ENCODE measurements around the gene ANO9.
"Not testable (repeated sequence)": the region's sequence is repeated elsewhere in the genome, so short reads cannot be mapped to it uniquely, and the experiment has no call there.

ANO9 gene

GRCh38 chr11:469026-469683 is 27.3 kb upstream of the ANO9 start:
- peak overlapping the region; percentile 37 for H3K9ac ChIP-seq (ENCODE audit: low read depth, low read length)
- H3K36me3 ChIP-seq (ENCODE audit: control insufficient read depth, insufficient read depth, low read length); H3K27me3 ChIP-seq (ENCODE audit: control insufficient read depth, insufficient read depth, low read length); H3K9me3 ChIP-seq (ENCODE audit: control insufficient read depth, insufficient read depth, low read length); H3K4me3 ChIP-seq (ENCODE audit: low read depth, low read length): not testable (repeated sequence)
- H3K4me1 ChIP-seq (ENCODE audit: control insufficient read depth, insufficient read depth, low read length), result peaks cover 10% of the 10 kb centered on the region

GRCh38 chr11:468493-468892 is 26.7 kb upstream of the ANO9 start:
- H3K4me3 ChIP-seq (ENCODE audit: low read depth, low read length), result no peak overlapping the region
- H3K4me1 ChIP-seq (ENCODE audit: control insufficient read depth, insufficient read depth, low read length), result peaks cover 10% of the 10 kb centered on the region
- no peaks in the 10 kb centered on the region for H3K36me3 ChIP-seq (ENCODE audit: control insufficient read depth, insufficient read depth, low read length)
- H3K9me3 ChIP-seq (ENCODE audit: control insufficient read depth, insufficient read depth, low read length), result no peaks in the 10 kb centered on the region
- no peaks in the 10 kb centered on the region for H3K27me3 ChIP-seq (ENCODE audit: control insufficient read depth, insufficient read depth, low read length)
- no peak overlapping the region for H3K9ac ChIP-seq (ENCODE audit: low read depth, low read length)

- no peak overlapping the region for H3K4me3 ChIP-seq (ENCODE audit: low read depth, low read length)
- H3K36me3 ChIP-seq (ENCODE audit: control insufficient read depth, insufficient read depth, low read length), result no peaks in the 10 kb centered on the region
- H3K9me3 ChIP-seq (ENCODE audit: control insufficient read depth, insufficient read depth, low read length), result no peaks in the 10 kb centered on the region
- no peaks in the 10 kb centered on the region for H3K27me3 ChIP-seq (ENCODE audit: control insufficient read depth, insufficient read depth, low read length)
- H3K9ac ChIP-seq (ENCODE audit: low read depth, low read length), result no peak overlapping the region
- H3K4me1 ChIP-seq (ENCODE audit: control insufficient read depth, insufficient read depth, low read length), result peaks cover 10% of the 10 kb centered on the region
Observed at GRCh38 chr11:468036-468435, 26.2 kb upstream of the ANO9 start.

GRCh38 chr11:465896-466530 is 24.2 kb upstream of the ANO9 start:
- no peaks in the 10 kb centered on the region for H3K9me3 ChIP-seq (ENCODE audit: control insufficient read depth, insufficient read depth, low read length)
- H3K36me3 ChIP-seq (ENCODE audit: control insufficient read depth, insufficient read depth, low read length), result peaks cover 8% of the 10 kb centered on the region
- H3K4me3 ChIP-seq (ENCODE audit: low read depth, low read length), result no peak overlapping the region
- no peak overlapping the region for H3K9ac ChIP-seq (ENCODE audit: low read depth, low read length)
- peaks cover 10% of the 10 kb centered on the region for H3K4me1 ChIP-seq (ENCODE audit: control insufficient read depth, insufficient read depth, low read length)
- H3K27me3 ChIP-seq (ENCODE audit: control insufficient read depth, insufficient read depth, low read length), result no peaks in the 10 kb centered on the region

DNA sequence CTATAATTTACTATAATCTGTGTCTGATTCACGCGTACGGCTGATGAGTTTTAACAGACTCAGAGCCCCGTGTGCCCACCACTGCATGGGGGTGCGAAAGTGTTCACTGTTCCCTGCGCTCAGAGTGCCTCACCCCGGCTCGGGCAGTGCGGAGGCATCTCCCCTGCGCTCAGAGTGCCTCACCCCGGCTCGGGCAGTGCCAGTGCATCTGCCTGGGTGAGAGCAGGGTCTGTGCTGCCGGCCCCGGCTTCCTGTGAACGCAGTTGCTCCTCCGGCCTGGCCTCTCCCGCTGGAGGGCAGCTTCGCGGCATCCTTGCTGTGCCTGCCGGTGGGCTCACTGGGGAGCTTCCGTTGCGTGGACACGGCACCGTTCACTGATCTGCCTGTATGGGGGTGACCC is 22.5 kb upstream of the ANO9 start:
- Histone ChIP-seq H3K9me3 (ENCODE audit: control insufficient read depth, insufficient read depth, low read length) (no peaks in the 10 kb centered on the region), H3K4me3 (ENCODE audit: low read depth, low read length) (no peak overlapping the region), H3K36me3 (ENCODE audit: control insufficient read depth, insufficient read depth, low read length) (peaks cover 20% of the 10 kb centered on the region), H3K4me1 (ENCODE audit: control insufficient read depth, insufficient read depth, low read length) (peaks cover 7% of the 10 kb centered on the region), H3K27me3 (ENCODE audit: control insufficient read depth, insufficient read depth, low read length) (no peaks in the 10 kb centered on the region), H3K9ac (ENCODE audit: low read depth, low read length) (no peak overlapping the region)

GRCh38 chr11:462107-462890 is 20.5 kb upstream of the ANO9 start:
- no peak overlapping the region for H3K4me3 ChIP-seq (ENCODE audit: low read depth, low read length)
- no peaks in the 10 kb centered on the region for H3K27me3 ChIP-seq (ENCODE audit: control insufficient read depth, insufficient read depth, low read length)
- H3K4me1 ChIP-seq (ENCODE audit: control insufficient read depth, insufficient read depth, low read length), result no peaks in the 10 kb centered on the region
- no peaks in the 10 kb centered on the region for H3K9me3 ChIP-seq (ENCODE audit: control insufficient read depth, insufficient read depth, low read length)
- peaks cover 22% of the 10 kb centered on the region for H3K36me3 ChIP-seq (ENCODE audit: control insufficient read depth, insufficient read depth, low read length)
- no peak overlapping the region for H3K9ac ChIP-seq (ENCODE audit: low read depth, low read length)

- H3K4me3 ChIP-seq (ENCODE audit: low read depth, low read length), result no peak overlapping the region
- H3K9me3 ChIP-seq (ENCODE audit: control insufficient read depth, insufficient read depth, low read length), result no peaks in the 10 kb centered on the region
- H3K27me3 ChIP-seq (ENCODE audit: control insufficient read depth, insufficient read depth, low read length), result no peaks in the 10 kb centered on the region
- H3K4me1 ChIP-seq (ENCODE audit: control insufficient read depth, insufficient read depth, low read length), result no peaks in the 10 kb centered on the region
- peaks cover 22% of the 10 kb centered on the region for H3K36me3 ChIP-seq (ENCODE audit: control insufficient read depth, insufficient read depth, low read length)
- no peak overlapping the region for H3K9ac ChIP-seq (ENCODE audit: low read depth, low read length)
Observed at GRCh38 chr11:461626-462025, 19.8 kb upstream of the ANO9 start.

- Histone ChIP-seq H3K9ac (ENCODE audit: low read depth, low read length) (no peak overlapping the region), H3K36me3 (ENCODE audit: control insufficient read depth, insufficient read depth, low read length) (peaks cover 22% of the 10 kb centered on the region)
Observed at GRCh38 chr11:460331-461199, 18.8 kb upstream of the ANO9 start.

GRCh38 chr11:459511-460220 is 17.9 kb upstream of the ANO9 start:
- no peak overlapping the region for H3K4me3 ChIP-seq (ENCODE audit: low read depth, low read length)

More at GRCh38 chr11:460331-461199, 18.8 kb upstream of the ANO9 start:
- H3K9me3 ChIP-seq (ENCODE audit: control insufficient read depth, insufficient read depth, low read length), result no peaks in the 10 kb centered on the region
- peaks cover 1% of the 10 kb centered on the region for H3K4me1 ChIP-seq (ENCODE audit: control insufficient read depth, insufficient read depth, low read length)
- no peaks in the 10 kb centered on the region for H3K27me3 ChIP-seq (ENCODE audit: control insufficient read depth, insufficient read depth, low read length)
- no peak overlapping the region for H3K4me3 ChIP-seq (ENCODE audit: low read depth, low read length)

DNA sequence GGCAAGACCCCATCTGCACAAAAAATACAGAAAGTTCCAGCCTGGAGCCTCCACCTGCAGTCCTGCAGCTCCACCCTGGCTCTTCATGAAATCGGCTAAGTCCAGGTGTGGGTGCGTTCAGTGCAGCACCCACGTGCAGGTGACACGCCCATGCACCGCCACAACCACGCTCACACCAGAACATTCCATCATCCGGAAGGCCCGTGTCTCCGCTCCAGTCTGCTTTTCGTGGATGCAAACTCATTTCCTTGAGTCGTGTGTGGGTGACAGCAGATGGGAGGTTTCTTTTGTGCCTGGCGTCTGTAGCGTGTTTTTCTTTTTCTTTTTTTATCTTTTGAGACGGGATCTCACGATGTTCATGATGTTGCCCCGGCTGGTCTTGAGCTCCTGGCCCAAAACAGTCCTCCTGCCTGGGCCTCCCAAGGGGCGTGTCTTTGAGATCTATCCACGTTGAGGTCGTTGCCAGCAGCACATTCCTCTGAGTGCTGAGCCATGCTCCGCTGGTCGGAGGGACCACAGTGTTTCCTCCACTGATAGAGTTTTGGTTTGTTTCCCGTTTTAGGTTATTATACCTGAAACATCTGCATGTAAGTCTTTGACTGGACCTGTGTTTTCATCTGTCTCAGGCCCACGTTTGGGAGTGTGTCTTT is 15.4 kb upstream of the ANO9 start:
- Histone ChIP-seq H3K36me3 (ENCODE audit: control insufficient read depth, insufficient read depth, low read length) (peaks cover 42% of the 10 kb centered on the region), H3K9me3 (ENCODE audit: control insufficient read depth, insufficient read depth, low read length) (no peaks in the 10 kb centered on the region), H3K4me3 (ENCODE audit: low read depth, low read length) (no peak overlapping the region), H3K27me3 (ENCODE audit: control insufficient read depth, insufficient read depth, low read length) (no peaks in the 10 kb centered on the region), H3K9ac (ENCODE audit: low read depth, low read length) (no peak overlapping the region), H3K4me1 (ENCODE audit: control insufficient read depth, insufficient read depth, low read length) (peaks cover 7% of the 10 kb centered on the region)

More at GRCh38 chr11:459511-460220, 17.9 kb upstream of the ANO9 start:
- Histone ChIP-seq H3K36me3 (ENCODE audit: control insufficient read depth, insufficient read depth, low read length) (peaks cover 22% of the 10 kb centered on the region), H3K9ac (ENCODE audit: low read depth, low read length) (no peak overlapping the region), H3K9me3 (ENCODE audit: control insufficient read depth, insufficient read depth, low read length) (no peaks in the 10 kb centered on the region), H3K27me3 (ENCODE audit: control insufficient read depth, insufficient read depth, low read length) (no peaks in the 10 kb centered on the region), H3K4me1 (ENCODE audit: control insufficient read depth, insufficient read depth, low read length) (peaks cover 7% of the 10 kb centered on the region)
